Neural crest cell (in vitro differentiated cells): ENCODE results near the gene SLC7A11. TPM values are rescaled to one million over a fixed set of nuclear protein-coding genes. Genes with fewer than 3 reads are reported as not detected.
A peak's percentile ranks its signal among the peaks of the same experiment; 100 is the strongest.

Experiments
- DNase-seq: peaks from one replicate; pipeline ENCODE4 v3.0.0; 2021; ENCODE audit warnings: low read depth, mixed read lengths, low spot score
- H3K27ac Mint-ChIP-seq: one replicate; pipeline ENCODE4 v1.8.0; 2021; ENCODE audit warnings: mild to moderate bottlenecking, mixed read lengths; ENCODE audit not compliant: unreplicated experiment
- H3K27me3 Mint-ChIP-seq: 2 replicates; pipeline ENCODE4 v1.8.0; 2021; ENCODE audit warnings: low read depth, mild to moderate bottlenecking, mixed read lengths
- H3K36me3 Mint-ChIP-seq: 2 replicates; pipeline ENCODE4 v1.8.0; 2021; ENCODE audit warnings: low read depth, mild to moderate bottlenecking, mixed read lengths
- H3K4me1 Mint-ChIP-seq: 2 replicates; pipeline ENCODE4 v1.8.0; 2021; ENCODE audit warnings: mixed read lengths
- H3K4me3 Mint-ChIP-seq: one replicate; pipeline ENCODE4 v1.8.0; 2021; ENCODE audit warnings: mild to moderate bottlenecking, mixed read lengths
- H3K9me3 Mint-ChIP-seq: 2 replicates; pipeline ENCODE4 v1.8.0; 2021; ENCODE audit warnings: mixed read lengths
- CTCF ChIP-seq: fragments of 200-600 bp; sonication (generic); conservative IDR thresholded peaks from 2 replicates; pipeline ENCODE4 v1.5.0; 2021; ENCODE audit warnings: antibody characterized with exemption, mild to moderate bottlenecking
- long read RNA-seq: library from polyadenylated mRNA; unstranded; transcript quantifications from one replicate; pipeline ENCODE4 v2.0.0, GENCODE V29; 2020
- total RNA-seq: library from RNA; stranded (reverse); gene quantifications from 2 replicates; pipeline ENCODE4 v1.2.1, GENCODE V29; 2021

Gene SLC7A11
- 18.7 and 19.2 TPM in 2 replicates for total RNA-seq
- long read RNA-seq, full-length matches to known transcripts = 16 of 34 reads
- long read RNA-seq, partial matches to known transcripts = 5 of 34 reads
- long read RNA-seq, other reads (novel, unspliced or antisense) = 13 of 34 reads

- Mint-ChIP-seq H3K4me3 (peak within 1 kb of the TSS; percentile 94), H3K9me3 (no peaks in the 10 kb centered on the region), H3K27ac (peak within 1 kb of the TSS; percentile 98), H3K4me1 (peaks cover 52% of the 10 kb centered on the region), H3K36me3 (no peaks in the 10 kb centered on the region), H3K27me3 (no peaks in the 10 kb centered on the region)
- TF ChIP-seq CTCF = no peak
- DNase-seq = peak; percentile 33
These were observed at the start of gene SLC7A11 for GRCh38 chr4:138242076-138242833. TSS of gene SLC7A11 (minus strand) at chr4:138242349. CDS start at chr4:138242069, 280 bp downstream.

GRCh38 chr4:138291431-138291830, 49.3 kb upstream of the SLC7A11 start:
- no peak for DNase-seq
- no peaks in the 10 kb centered on the region for H3K36me3 Mint-ChIP-seq
- TF ChIP-seq CTCF = no peak
- H3K4me1 Mint-ChIP-seq = no peaks in the 10 kb centered on the region
- peaks cover 3% of the 10 kb centered on the region for H3K9me3 Mint-ChIP-seq
- no peak overlapping the region for H3K27ac Mint-ChIP-seq
- H3K4me3 Mint-ChIP-seq = no peak overlapping the region
- no peaks in the 10 kb centered on the region for H3K27me3 Mint-ChIP-seq

- no peaks in the 10 kb centered on the region for H3K4me1 Mint-ChIP-seq
- no peak for TF ChIP-seq CTCF
- no peaks in the 10 kb centered on the region for H3K27me3 Mint-ChIP-seq
- H3K9me3 Mint-ChIP-seq = peaks cover 3% of the 10 kb centered on the region
- no peak overlapping the region for H3K4me3 Mint-ChIP-seq
- no peaks in the 10 kb centered on the region for H3K36me3 Mint-ChIP-seq
- DNase-seq = no peak
- no peak overlapping the region for H3K27ac Mint-ChIP-seq
These were observed 48.7 kb upstream of the SLC7A11 start for GRCh38 chr4:138290805-138291204.

GRCh38 chr4:138279286-138279685, 37.1 kb upstream of the SLC7A11 start:
- Mint-ChIP-seq H3K27me3 (no peaks in the 10 kb centered on the region), H3K4me3 (no peak overlapping the region), H3K4me1 (peaks cover 25% of the 10 kb centered on the region), H3K36me3 (peaks cover 5% of the 10 kb centered on the region), H3K27ac (no peak overlapping the region), H3K9me3 (peaks cover 15% of the 10 kb centered on the region)
- no peak for TF ChIP-seq CTCF
- no peak for DNase-seq

GRCh38 chr4:138277133-138277532, 35.0 kb upstream of the SLC7A11 start:
- Mint-ChIP-seq H3K27me3 (no peaks in the 10 kb centered on the region), H3K9me3 (peaks cover 7% of the 10 kb centered on the region), H3K4me3 (no peak overlapping the region), H3K4me1 (peaks cover 31% of the 10 kb centered on the region), H3K27ac (no peak overlapping the region), H3K36me3 (peaks cover 2% of the 10 kb centered on the region)
- TF ChIP-seq CTCF = no peak
- no peak for DNase-seq
